Activated naive CD8-positive, alpha-beta T cell treated with anti-CD3 and anti-CD28 coated beads, Interleukin-2, amount 50 U/mL, for 24 hours (primary cell): ENCODE measurements around the gene ERVW-1.
A peak's percentile ranks its signal among the peaks of the same experiment; 100 is the strongest.
"Not testable (repeated sequence)": the region's sequence is repeated elsewhere in the genome, so short reads cannot be mapped to it uniquely, and the experiment has no call there.

Experiments
- ATAC-seq: fragments of 150-1000 bp; cut with Tn5 transposase; one replicate; pipeline ENCODE4 v1.10.0; 2021
- DNase-seq: peaks from one replicate; pipeline ENCODE4 v3.0.0; 2021
- H3K27ac Mint-ChIP-seq: one replicate; pipeline ENCODE4 v1.8.0; 2021; ENCODE audit warnings: mild to moderate bottlenecking, mixed read lengths
- H3K27me3 Mint-ChIP-seq: one replicate; pipeline ENCODE4 v1.8.0; 2021; ENCODE audit warnings: mixed read lengths
- H3K36me3 Mint-ChIP-seq: one replicate; pipeline ENCODE4 v1.8.0; 2021; ENCODE audit warnings: low read depth, mixed read lengths
- H3K4me1 Mint-ChIP-seq: one replicate; pipeline ENCODE4 v1.8.0; 2021; ENCODE audit warnings: mixed read lengths
- H3K4me3 Mint-ChIP-seq: one replicate; pipeline ENCODE4 v1.8.0; 2021; ENCODE audit warnings: mild to moderate bottlenecking, moderate library complexity, mixed read lengths
- H3K9me3 Mint-ChIP-seq: one replicate; pipeline ENCODE4 v1.8.0; 2021; ENCODE audit warnings: mixed read lengths

ERVW-1 gene, protein sequence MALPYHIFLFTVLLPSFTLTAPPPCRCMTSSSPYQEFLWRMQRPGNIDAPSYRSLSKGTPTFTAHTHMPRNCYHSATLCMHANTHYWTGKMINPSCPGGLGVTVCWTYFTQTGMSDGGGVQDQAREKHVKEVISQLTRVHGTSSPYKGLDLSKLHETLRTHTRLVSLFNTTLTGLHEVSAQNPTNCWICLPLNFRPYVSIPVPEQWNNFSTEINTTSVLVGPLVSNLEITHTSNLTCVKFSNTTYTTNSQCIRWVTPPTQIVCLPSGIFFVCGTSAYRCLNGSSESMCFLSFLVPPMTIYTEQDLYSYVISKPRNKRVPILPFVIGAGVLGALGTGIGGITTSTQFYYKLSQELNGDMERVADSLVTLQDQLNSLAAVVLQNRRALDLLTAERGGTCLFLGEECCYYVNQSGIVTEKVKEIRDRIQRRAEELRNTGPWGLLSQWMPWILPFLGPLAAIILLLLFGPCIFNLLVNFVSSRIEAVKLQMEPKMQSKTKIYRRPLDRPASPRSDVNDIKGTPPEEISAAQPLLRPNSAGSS

DNA sequence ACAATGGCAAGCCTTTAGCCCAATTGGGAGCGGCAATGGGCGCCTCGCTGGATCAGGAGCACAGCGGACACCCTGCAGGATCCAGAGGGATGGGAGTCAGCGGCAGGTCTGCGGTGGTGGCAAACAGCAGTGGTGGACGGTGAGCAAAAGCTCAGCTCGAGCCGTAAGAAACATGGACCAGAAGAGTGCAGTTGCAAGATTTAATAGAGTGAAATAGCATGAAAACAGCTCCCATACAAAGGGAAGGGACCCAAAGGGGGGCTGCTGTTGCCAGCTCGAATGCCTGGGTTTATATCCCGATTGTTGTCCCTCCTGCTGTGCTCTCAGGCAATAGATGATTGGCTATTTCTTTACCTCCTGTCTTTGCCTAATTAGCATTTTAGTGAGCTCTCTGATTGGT is at the start of gene ERVW-1:
ERVW-1 (minus strand) TSS at position 266 of the 400 bp plus-strand sequence. CDS start 7,565 bp downstream, outside the sequence.
- H3K9me3 Mint-ChIP-seq, H3K27me3 Mint-ChIP-seq, H3K4me3 Mint-ChIP-seq, H3K27ac Mint-ChIP-seq, H3K4me1 Mint-ChIP-seq, ATAC-seq, DNase-seq, H3K36me3 Mint-ChIP-seq: not testable (repeated sequence)

DNA sequence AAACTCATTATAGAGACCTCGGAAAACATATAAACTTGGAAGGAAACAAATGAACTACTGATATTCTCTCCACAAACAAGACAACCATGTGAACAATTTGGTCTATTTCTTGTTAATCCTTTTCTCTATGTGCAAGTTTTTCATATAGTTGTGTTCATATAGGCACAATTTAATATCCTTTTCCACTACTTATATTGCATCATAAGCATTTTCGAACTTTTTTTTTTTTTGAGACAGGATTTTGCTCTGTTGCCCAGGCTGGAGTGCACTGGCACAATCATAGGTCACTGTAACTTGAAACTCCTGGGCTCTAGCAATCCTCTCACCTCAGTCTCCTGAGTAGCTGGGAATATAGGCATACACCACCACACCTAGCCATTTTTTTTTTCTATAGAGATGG is 45.4 kb upstream of the ERVW-1 start:
- no peak overlapping the region for H3K27ac Mint-ChIP-seq
- DNase-seq (no peak), ATAC-seq (no peak)
- H3K4me3 Mint-ChIP-seq = no peak overlapping the region
- H3K9me3 Mint-ChIP-seq = no peaks in the 10 kb centered on the region
- no peaks in the 10 kb centered on the region for H3K36me3 Mint-ChIP-seq
- H3K4me1 Mint-ChIP-seq = peaks cover 16% of the 10 kb centered on the region
- no peaks in the 10 kb centered on the region for H3K27me3 Mint-ChIP-seq

DNA sequence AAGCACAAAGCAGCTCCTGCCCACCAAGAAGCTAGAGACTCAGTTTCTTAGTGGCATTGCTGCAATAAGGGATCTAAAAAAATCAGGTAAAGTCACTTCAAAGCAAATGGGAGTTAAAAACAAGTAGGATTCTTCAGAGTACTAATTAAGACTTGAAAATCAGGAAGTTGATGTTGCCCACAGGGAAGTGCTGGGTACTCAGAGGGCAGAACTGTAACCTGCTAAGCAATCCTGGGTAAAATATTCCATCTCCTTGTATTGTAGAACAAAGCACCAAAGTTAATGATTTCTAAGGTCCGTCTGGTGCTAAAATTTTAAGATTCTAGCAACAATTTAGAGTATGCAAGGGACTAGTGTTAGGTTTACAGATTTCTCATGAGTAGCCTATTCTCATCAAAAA is 42.3 kb upstream of the ERVW-1 start:
- H3K4me3 Mint-ChIP-seq = no peak overlapping the region
- H3K36me3 Mint-ChIP-seq = peaks cover 8% of the 10 kb centered on the region
- no peaks in the 10 kb centered on the region for H3K9me3 Mint-ChIP-seq
- no peaks in the 10 kb centered on the region for H3K27me3 Mint-ChIP-seq
- ATAC-seq (no peak), DNase-seq (no peak)
- no peak overlapping the region for H3K27ac Mint-ChIP-seq
- peaks cover 9% of the 10 kb centered on the region for H3K4me1 Mint-ChIP-seq

DNA sequence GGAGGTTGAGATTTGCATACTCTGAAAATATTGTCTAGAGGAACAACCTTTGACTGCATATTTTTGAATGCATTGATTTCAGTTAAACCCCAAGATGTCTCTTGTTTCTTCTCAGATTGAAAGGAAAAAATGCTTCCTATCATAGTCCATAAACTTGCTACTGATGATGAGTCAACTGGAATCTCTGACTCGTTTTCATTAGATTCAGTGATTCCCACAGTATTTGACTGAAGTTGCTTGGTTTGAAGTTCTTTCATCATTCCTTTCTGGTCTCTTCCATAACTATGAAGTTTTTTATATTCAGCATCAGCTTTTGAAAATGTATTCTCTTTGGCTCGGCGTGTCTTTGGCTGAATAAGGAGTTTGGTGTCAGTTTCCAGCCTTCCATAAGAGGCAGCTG is 39.9 kb upstream of the ERVW-1 start:
- H3K27ac Mint-ChIP-seq = peak overlapping the region; percentile 67
- no peak for DNase-seq
- peaks cover 9% of the 10 kb centered on the region for H3K4me1 Mint-ChIP-seq
- H3K9me3 Mint-ChIP-seq = no peaks in the 10 kb centered on the region
- ATAC-seq = no peak
- peaks cover 15% of the 10 kb centered on the region for H3K36me3 Mint-ChIP-seq
- H3K27me3 Mint-ChIP-seq = no peaks in the 10 kb centered on the region
- H3K4me3 Mint-ChIP-seq = no peak overlapping the region

DNA sequence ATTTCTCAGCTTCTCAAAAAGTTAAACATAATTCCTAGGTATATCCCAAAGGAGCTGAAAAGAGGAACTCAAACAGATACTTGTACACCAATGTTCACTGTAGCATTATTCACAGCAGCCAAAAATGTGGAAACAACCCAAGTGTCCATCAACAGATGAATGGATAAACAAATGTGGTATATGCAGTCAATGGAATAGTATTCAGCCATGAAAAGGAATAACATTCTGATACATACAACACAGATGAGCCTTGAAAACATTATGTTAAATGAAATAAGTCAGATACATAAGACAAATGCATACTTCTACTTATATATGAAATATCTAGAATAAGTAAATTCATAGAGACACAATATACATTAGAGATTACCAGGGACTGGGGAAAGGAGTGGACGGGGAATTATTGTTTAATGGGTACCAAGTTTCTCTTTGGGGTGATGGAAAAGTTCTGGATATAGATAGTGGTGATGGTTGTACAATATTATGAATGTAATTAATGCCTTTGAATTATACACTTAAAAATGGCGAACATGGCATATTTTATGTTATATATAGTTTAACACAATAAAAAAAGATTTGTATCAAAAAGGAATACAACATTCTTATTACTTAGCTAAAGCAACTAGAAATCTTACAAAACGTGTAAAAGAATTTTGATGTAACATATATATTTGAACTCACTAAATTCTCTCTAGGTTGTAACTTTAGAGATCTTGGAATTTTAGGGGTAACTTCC is 35.6 kb upstream of the ERVW-1 start:
- no peak for ATAC-seq
- Mint-ChIP-seq H3K4me1 (peaks cover 9% of the 10 kb centered on the region), H3K27ac (no peak overlapping the region), H3K36me3 (peaks cover 15% of the 10 kb centered on the region), H3K27me3 (no peaks in the 10 kb centered on the region), H3K9me3 (no peaks in the 10 kb centered on the region), H3K4me3 (no peak overlapping the region)
- DNase-seq = no peak

DNA sequence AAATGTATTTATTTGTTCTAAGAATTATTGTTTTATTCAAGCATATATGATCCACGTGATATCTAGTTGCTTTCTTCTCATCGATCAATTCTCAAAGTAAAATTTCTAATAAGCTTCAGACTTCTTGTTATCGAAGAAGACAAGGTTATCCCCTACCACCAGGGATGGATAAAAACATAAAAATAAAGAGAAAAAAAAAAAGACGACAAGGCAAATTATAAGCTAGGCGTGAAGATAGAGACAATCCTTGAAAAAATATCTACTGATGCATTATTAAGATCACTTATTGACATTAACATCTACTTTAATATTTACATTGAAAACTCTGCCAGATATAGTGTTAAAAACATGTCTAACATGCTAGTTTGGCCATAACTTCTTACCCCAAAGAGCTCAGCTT is 31.2 kb upstream of the ERVW-1 start:
- Mint-ChIP-seq H3K4me1 (no peaks in the 10 kb centered on the region), H3K9me3 (no peaks in the 10 kb centered on the region), H3K4me3 (no peak overlapping the region), H3K27me3 (no peaks in the 10 kb centered on the region), H3K36me3 (peaks cover 13% of the 10 kb centered on the region), H3K27ac (no peak overlapping the region)
- DNase-seq = no peak
- no peak for ATAC-seq

DNA sequence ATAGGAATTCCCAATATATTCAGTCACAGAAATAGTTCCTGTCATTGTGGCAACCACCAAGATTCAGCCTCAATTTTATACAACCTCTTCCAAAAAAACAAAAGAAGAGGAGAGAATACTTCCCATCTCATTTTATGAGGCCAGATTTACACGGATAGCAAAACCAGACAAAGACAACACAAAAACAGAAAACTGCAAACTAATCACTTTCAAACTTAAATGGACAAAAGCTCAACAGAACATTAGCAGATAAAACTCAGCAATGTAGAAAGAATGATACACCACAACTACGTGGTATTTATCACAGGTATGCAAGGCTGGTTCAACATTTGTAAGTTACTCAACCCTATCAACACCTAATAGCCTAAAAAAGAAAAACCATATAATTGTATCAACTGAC is 28.6 kb upstream of the ERVW-1 start:
- ATAC-seq = no peak
- no peak for DNase-seq
- Mint-ChIP-seq H3K4me1 (no peaks in the 10 kb centered on the region), H3K27me3 (no peaks in the 10 kb centered on the region), H3K36me3 (peaks cover 8% of the 10 kb centered on the region), H3K9me3 (no peaks in the 10 kb centered on the region), H3K27ac (no peak overlapping the region), H3K4me3 (no peak overlapping the region)

DNA sequence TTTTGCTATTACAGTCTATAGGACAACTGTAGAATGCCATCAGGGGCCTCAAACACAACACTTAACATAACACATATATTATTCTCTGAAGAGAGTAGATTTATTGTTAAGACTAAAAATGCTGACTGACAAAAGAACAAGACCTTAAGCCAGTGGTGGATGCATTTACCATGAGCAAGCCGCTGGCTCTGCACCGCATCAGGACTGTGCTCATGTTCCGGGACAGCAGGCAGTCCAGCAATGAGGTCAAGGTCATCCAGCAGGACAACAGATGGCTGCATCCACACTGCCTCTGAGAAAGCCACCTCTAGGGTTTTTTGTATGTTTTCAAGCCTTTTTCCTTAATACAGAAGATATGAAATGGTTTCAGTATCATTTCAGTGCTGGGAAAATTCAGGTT is 26.8 kb upstream of the ERVW-1 start:
- no peak overlapping the region for H3K4me3 Mint-ChIP-seq
- H3K27me3 Mint-ChIP-seq = no peaks in the 10 kb centered on the region
- no peaks in the 10 kb centered on the region for H3K4me1 Mint-ChIP-seq
- peaks cover 13% of the 10 kb centered on the region for H3K36me3 Mint-ChIP-seq
- no peak overlapping the region for H3K27ac Mint-ChIP-seq
- no peak for DNase-seq
- H3K9me3 Mint-ChIP-seq = no peaks in the 10 kb centered on the region
- no peak for ATAC-seq

DNA sequence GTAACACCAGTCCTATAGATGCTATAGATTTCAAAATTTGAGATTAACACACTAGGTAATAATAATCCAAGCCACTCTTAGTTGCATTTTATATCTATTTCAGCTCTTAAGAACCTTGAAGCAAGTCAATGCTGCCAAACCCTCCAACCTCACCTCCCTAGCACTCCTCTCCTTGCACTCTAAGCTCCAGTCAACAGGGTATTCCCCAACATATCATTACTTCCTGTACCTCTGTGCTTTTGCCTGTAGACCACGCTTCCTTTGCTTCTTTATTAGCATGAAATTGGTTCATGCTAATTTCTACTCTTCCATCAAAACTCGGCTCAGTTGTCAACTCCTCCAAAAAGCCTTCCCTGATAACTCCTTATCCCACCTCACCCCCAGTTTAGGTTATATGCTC is 26.0 kb upstream of the ERVW-1 start:
- no peaks in the 10 kb centered on the region for H3K9me3 Mint-ChIP-seq
- H3K4me3 Mint-ChIP-seq = no peak overlapping the region
- H3K27ac Mint-ChIP-seq = no peak overlapping the region
- ATAC-seq (no peak), DNase-seq (no peak)
- no peaks in the 10 kb centered on the region for H3K4me1 Mint-ChIP-seq
- no peaks in the 10 kb centered on the region for H3K27me3 Mint-ChIP-seq
- peaks cover 18% of the 10 kb centered on the region for H3K36me3 Mint-ChIP-seq

DNA sequence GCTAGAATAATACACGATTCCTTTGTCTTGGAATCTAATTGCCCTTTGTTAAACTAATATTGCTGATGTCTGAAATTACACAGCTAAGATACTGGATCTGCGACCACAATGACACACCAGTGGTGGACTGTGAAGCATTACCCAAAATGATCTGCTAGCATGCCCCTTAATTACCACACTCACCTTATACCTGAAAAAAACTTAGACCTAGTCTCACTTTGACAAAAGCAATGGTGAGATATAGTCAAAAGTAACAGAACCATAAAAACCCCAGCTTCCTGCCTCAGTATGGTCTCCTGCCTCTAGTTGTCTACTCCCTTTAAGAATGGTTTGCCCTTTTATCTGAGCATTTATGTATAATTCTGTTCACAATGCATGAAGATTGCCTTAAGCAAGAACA is 20.8 kb upstream of the ERVW-1 start:
- no peaks in the 10 kb centered on the region for H3K9me3 Mint-ChIP-seq
- no peaks in the 10 kb centered on the region for H3K4me1 Mint-ChIP-seq
- no peaks in the 10 kb centered on the region for H3K27me3 Mint-ChIP-seq
- H3K36me3 Mint-ChIP-seq = peaks cover 22% of the 10 kb centered on the region
- no peak overlapping the region for H3K4me3 Mint-ChIP-seq
- no peak overlapping the region for H3K27ac Mint-ChIP-seq
- ATAC-seq (no peak), DNase-seq (no peak)

DNA sequence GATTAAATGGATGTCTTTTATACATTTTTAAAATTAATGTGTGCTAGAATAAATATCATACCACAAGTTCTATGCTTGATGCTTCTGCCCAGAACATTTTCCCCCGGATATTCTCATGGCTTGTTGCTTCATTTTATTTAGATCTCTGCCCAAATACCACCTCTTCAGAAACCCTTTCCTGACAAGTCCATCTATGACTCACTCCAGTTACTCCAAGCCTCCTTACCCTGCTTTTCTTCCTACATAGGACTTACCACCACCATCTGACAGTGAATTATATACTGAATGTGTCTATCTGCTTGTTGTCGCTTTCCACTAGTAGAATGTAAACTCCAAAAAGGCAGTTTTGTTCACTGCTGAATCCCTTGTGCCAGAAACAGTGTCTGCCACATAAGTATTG is 19.1 kb upstream of the ERVW-1 start:
- Mint-ChIP-seq H3K4me3 (no peak overlapping the region), H3K4me1 (no peaks in the 10 kb centered on the region), H3K9me3 (no peaks in the 10 kb centered on the region), H3K27me3 (no peaks in the 10 kb centered on the region), H3K36me3 (peaks cover 25% of the 10 kb centered on the region), H3K27ac (no peak overlapping the region)
- ATAC-seq (no peak), DNase-seq (no peak)

DNA sequence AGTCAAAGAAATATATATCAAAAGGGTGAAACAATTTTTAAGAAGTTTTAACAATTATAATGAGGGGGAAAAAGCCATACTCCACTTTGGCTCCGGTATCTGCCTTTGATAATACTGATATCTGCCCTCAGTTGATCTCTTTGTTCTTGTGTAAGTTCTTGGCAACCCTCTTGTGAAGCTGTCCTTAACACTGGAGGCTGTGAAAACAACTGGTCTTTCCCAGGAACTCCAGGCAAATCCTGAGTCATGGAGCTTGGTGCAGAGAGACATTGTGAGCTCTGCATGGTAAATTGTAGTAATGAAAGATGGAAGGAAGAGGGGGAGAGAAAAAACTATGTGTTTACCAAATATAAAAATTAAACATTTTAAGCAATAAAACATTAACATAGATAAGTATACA is 11.9 kb upstream of the ERVW-1 start:
- Mint-ChIP-seq H3K36me3 (peaks cover 14% of the 10 kb centered on the region), H3K27me3 (no peaks in the 10 kb centered on the region), H3K9me3 (no peaks in the 10 kb centered on the region), H3K4me1 (no peaks in the 10 kb centered on the region), H3K27ac (no peak overlapping the region), H3K4me3 (no peak overlapping the region)
- ATAC-seq (no peak), DNase-seq (no peak)

DNA sequence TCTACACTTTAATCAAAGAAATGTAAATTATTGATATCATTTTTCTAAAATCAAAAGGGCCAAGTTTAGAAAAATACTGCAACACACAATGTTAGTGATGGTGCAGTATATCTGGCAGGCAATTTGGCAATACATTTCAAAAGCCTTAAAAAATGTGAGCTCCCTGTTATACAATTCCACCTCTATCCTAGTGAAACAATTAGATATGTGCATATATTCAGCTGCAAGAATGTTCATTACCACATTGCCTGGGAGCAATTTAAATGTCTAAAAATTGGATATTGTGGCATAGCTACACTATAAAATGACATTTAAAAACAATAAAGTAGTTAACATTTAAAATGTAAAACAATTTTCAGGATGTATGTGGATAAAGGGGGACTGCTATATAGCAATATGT is 10.1 kb upstream of the ERVW-1 start:
- no peaks in the 10 kb centered on the region for H3K27me3 Mint-ChIP-seq
- ATAC-seq = no peak
- no peak overlapping the region for H3K4me3 Mint-ChIP-seq
- no peaks in the 10 kb centered on the region for H3K9me3 Mint-ChIP-seq
- no peak overlapping the region for H3K27ac Mint-ChIP-seq
- H3K4me1 Mint-ChIP-seq = no peaks in the 10 kb centered on the region
- peaks cover 7% of the 10 kb centered on the region for H3K36me3 Mint-ChIP-seq
- DNase-seq = no peak

DNA sequence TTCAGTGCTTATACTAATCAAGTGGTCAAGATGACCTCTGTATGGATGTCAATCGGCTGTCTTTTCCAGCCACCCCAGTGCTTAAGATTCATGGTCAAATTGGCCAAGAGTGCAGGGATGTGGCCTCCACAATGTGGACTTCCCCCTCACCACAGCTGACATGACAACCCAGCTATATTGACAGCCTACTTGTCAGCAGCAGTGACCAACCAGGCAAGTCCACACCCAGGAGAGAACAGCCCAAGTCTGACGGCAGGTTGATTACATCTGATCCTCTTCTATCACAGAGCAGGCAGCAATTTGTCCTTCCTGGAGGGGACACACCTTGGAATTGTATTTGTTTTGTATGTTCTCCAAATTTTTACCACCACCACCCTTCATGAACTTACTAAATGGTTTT is 8.2 kb upstream of the ERVW-1 start:
- peaks cover 6% of the 10 kb centered on the region for H3K36me3 Mint-ChIP-seq
- H3K27ac Mint-ChIP-seq = no peak overlapping the region
- no peaks in the 10 kb centered on the region for H3K9me3 Mint-ChIP-seq
- H3K27me3 Mint-ChIP-seq = no peaks in the 10 kb centered on the region
- no peak for ATAC-seq
- no peak for DNase-seq
- H3K4me3 Mint-ChIP-seq = no peak overlapping the region
- no peaks in the 10 kb centered on the region for H3K4me1 Mint-ChIP-seq

DNA sequence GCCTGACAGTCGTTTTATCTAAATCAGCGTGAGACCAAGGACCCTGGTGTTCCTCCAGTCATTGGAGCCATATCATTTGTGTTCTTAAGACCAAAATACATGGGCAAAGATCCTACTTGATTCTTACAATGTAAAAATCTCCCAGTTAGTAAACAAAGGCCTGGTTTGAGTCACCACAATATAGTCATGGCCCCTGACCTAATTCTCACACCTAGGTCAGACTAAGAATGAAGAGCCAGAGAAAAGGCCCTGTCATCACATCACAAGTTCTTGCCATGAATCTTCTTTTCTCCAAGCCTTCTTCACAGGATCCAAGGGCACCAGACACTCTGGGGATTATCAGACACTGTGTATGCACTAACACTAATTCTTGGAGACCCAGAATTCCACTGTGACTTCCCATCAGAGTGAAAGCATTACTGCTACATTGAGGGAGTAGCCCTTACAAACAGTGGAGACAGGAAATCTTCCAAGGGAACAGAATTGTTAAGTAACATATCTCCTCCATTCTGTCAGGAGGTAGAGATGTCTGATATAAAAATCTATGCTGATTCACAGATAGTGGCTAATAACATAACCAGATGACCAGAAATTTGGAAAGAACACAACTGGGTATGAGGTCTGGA is 7.6 kb upstream of the ERVW-1 start:
- peaks cover 6% of the 10 kb centered on the region for H3K36me3 Mint-ChIP-seq
- ATAC-seq (no peak), DNase-seq (no peak)
- H3K27me3 Mint-ChIP-seq = no peaks in the 10 kb centered on the region
- H3K4me1 Mint-ChIP-seq = no peaks in the 10 kb centered on the region
- no peaks in the 10 kb centered on the region for H3K9me3 Mint-ChIP-seq
- no peak overlapping the region for H3K27ac Mint-ChIP-seq
- no peak overlapping the region for H3K4me3 Mint-ChIP-seq
